Right forelimb (tissue), 1 donor: ENCODE results near the gene NATD1.

ENCODE experiments used
- DNase-seq: peaks from one replicate; pipeline ENCODE4 v3.0.0-alpha.2; 2018

Gene NATD1

GRCh38 chr17:21275047-21275578, 21.9 kb upstream of the NATD1 start:
- no peak for DNase-seq

GRCh38 chr17:21272881-21273792, 19.9 kb upstream of the NATD1 start:
- DNase-seq, result no peak

- DNase-seq, result no peak
Measured at GRCh38 chr17:21272250-21272649, 19.0 kb upstream of the NATD1 start.

GRCh38 chr17:21271454-21272183, 18.4 kb upstream of the NATD1 start:
- DNase-seq, result no peak

GRCh38 chr17:21269394-21269793, 16.2 kb upstream of the NATD1 start:
- no peak for DNase-seq

GRCh38 chr17:21268596-21269188, 15.5 kb upstream of the NATD1 start:
- DNase-seq, result no peak

- DNase-seq, result no peak
Measured at GRCh38 chr17:21263376-21263775, 10.2 kb upstream of the NATD1 start.

GRCh38 chr17:21262259-21262993, 9.2 kb upstream of the NATD1 start:
- no peak for DNase-seq

- no peak for DNase-seq
Measured at GRCh38 chr17:21258593-21258992, 5.4 kb upstream of the NATD1 start.

GRCh38 chr17:21253646-21254441, 634 bp upstream of the NATD1 start:
- DNase-seq, result no peak

- DNase-seq, result no peak
Measured at GRCh38 chr17:21252289-21252795, 868 bp downstream of the NATD1 start.

- DNase-seq, result no peak
Measured at GRCh38 chr17:21251337-21252010, 1.7 kb downstream of the NATD1 start.

- DNase-seq, result no peak
Measured at GRCh38 chr17:21250854-21251253, 2.4 kb downstream of the NATD1 start.

GRCh38 chr17:21249920-21250703, 3.1 kb downstream of the NATD1 start:
- no peak for DNase-seq

GRCh38 chr17:21249086-21249795, 4.0 kb downstream of the NATD1 start:
- no peak for DNase-seq

- no peak for DNase-seq
Measured at GRCh38 chr17:21248500-21248899, 4.7 kb downstream of the NATD1 start.

GRCh38 chr17:21247552-21248258, 5.5 kb downstream of the NATD1 start:
- no peak for DNase-seq

GRCh38 chr17:21246698-21247097, 6.5 kb downstream of the NATD1 start:
- DNase-seq, result no peak

GRCh38 chr17:21245639-21246084, 7.5 kb downstream of the NATD1 start:
- DNase-seq, result no peak
